ENCODE data around the gene ACSL3. TPM values are rescaled to one million over a fixed set of nuclear protein-coding genes. Genes with fewer than 3 reads are reported as not detected.

Gene ACSL3
- polyA plus RNA-seq, 1 donor from 2014 or later: 119 TPM

DNA sequence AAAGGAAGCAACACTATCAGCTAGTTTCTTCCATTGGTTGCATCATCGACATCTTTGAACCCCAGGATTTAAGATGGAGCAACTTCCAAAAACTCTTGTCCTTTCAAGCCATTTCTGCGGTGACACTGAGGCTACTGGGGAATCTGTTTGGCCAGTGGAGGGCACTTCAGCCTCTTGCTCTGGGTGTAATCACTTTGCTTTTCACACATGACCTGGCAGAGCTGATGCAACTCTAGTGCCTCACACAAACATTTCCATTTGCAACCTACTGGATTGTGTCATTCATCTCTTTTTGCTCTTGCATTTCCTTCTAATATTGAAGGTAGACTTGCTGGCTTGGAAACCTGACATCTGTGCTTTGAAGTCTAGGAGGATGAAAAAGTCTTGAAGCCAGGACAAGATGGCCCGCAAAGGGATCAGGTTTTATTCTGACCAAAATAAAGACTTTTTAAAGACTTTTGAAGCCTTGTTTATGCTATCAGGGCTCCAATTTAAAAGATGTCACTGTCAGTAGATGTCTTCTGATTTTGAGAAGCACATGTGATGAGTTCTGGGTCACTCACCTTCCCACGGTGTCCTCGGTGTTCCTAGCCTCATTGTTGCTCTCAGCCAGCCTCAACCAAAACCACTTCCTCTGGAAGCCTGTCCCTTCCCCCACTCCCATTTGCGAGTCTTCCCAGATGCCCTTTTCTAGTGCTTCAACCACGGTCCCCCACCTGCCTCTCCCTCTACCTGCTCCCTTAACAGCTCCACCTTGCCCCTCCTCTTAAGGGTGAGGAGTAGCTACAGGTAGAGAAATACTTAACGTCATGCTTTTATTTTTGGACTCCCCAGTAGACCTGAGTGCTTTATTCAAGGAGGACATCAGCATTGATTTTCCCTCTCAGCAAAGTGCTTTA, 121.4 kb downstream of the ACSL3 start:
- H3K9me3 ChIP-seq (ENCODE audit: low read length): no peaks in the 10 kb centered on the region
- no peak overlapping the region for H2AFZ ChIP-seq (ENCODE audit: low read depth, low read length)
- H3K9me2 ChIP-seq (ENCODE audit: insufficient read depth, low read length): no peaks in the 10 kb centered on the region
- H3K9ac ChIP-seq (ENCODE audit: low read length): no peak overlapping the region
- H3K36me3 ChIP-seq (ENCODE audit: insufficient read depth, low read length): no peaks in the 10 kb centered on the region
- H3K27ac ChIP-seq (ENCODE audit: low read length): no peak overlapping the region
- no peaks in the 10 kb centered on the region for H3F3A ChIP-seq (ENCODE audit: insufficient read depth, low read length, poor library complexity, severe bottlenecking)
- H3K27me3 ChIP-seq (ENCODE audit: insufficient read depth, low read depth, low read length): no peaks in the 10 kb centered on the region
- H3K79me2 ChIP-seq (replicated peaks; ENCODE audit: insufficient read depth, low read length): no peaks in the 10 kb centered on the region
- no peak overlapping the region for H3K4me3 ChIP-seq (ENCODE audit: low read length)
- H3K4me2 ChIP-seq (ENCODE audit: low read length): no peak overlapping the region
- H4K20me1 ChIP-seq (ENCODE audit: insufficient read depth): no peaks in the 10 kb centered on the region
- TF ChIP-seq, protein P1, sequence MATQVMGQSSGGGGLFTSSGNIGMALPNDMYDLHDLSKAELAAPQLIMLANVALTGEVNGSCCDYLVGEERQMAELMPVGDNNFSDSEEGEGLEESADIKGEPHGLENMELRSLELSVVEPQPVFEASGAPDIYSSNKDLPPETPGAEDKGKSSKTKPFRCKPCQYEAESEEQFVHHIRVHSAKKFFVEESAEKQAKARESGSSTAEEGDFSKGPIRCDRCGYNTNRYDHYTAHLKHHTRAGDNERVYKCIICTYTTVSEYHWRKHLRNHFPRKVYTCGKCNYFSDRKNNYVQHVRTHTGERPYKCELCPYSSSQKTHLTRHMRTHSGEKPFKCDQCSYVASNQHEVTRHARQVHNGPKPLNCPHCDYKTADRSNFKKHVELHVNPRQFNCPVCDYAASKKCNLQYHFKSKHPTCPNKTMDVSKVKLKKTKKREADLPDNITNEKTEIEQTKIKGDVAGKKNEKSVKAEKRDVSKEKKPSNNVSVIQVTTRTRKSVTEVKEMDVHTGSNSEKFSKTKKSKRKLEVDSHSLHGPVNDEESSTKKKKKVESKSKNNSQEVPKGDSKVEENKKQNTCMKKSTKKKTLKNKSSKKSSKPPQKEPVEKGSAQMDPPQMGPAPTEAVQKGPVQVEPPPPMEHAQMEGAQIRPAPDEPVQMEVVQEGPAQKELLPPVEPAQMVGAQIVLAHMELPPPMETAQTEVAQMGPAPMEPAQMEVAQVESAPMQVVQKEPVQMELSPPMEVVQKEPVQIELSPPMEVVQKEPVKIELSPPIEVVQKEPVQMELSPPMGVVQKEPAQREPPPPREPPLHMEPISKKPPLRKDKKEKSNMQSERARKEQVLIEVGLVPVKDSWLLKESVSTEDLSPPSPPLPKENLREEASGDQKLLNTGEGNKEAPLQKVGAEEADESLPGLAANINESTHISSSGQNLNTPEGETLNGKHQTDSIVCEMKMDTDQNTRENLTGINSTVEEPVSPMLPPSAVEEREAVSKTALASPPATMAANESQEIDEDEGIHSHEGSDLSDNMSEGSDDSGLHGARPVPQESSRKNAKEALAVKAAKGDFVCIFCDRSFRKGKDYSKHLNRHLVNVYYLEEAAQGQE (IDR thresholded peaks at IDR 0.05; ENCODE audit: borderline replicate concordance): no peak
- TF ChIP-seq RAD21 (conservative IDR thresholded peaks at IDR 0.05) (peak; percentile 58), SMC3 (conservative IDR thresholded peaks at IDR 0.05; ENCODE audit: poor library complexity) (peak; percentile 48)

DNA sequence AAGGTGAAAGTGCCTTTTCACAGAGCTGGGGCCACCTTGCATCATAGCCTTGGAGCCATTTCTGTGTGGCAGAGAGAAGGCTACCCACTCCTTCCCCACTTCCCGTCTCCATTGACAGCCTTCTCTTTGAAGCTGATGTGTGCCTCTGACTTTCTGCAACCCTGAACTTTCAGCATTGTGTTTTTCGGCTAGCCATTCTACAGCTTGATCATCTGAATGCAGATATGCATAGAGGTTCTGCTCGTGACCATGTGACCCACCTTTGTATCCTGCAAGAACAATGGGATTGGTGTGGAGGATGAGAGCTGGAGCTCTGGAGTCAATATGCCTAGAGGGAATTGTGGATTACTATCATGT, 122.1 kb downstream of the ACSL3 start:
- Histone ChIP-seq H3K27me3 (ENCODE audit: insufficient read depth, low read depth, low read length) (no peaks in the 10 kb centered on the region), H3K4me3 (ENCODE audit: low read length) (no peak overlapping the region), H3F3A (ENCODE audit: insufficient read depth, low read length, poor library complexity, severe bottlenecking) (no peaks in the 10 kb centered on the region), H2AFZ (ENCODE audit: low read depth, low read length) (no peak overlapping the region), H3K79me2 (replicated peaks; ENCODE audit: insufficient read depth, low read length) (no peaks in the 10 kb centered on the region), H3K27ac (ENCODE audit: low read length) (no peak overlapping the region), H3K9ac (ENCODE audit: low read length) (no peak overlapping the region), H3K36me3 (ENCODE audit: insufficient read depth, low read length) (no peaks in the 10 kb centered on the region), H3K4me2 (ENCODE audit: low read length) (no peak overlapping the region), H3K9me3 (ENCODE audit: low read length) (no peaks in the 10 kb centered on the region), H3K9me2 (ENCODE audit: insufficient read depth, low read length) (no peaks in the 10 kb centered on the region), H4K20me1 (ENCODE audit: insufficient read depth) (no peaks in the 10 kb centered on the region)
- no peak for TF ChIP-seq TAF1 (IDR thresholded peaks at IDR 0.05; ENCODE audit: low read depth)
- TF ChIP-seq, protein P1 (IDR thresholded peaks at IDR 0.05; ENCODE audit: borderline replicate concordance): no peak
- no peak for TF ChIP-seq EP300 (conservative IDR thresholded peaks at IDR 0.05; ENCODE audit: poor library complexity, severe bottlenecking)
- TF ChIP-seq RAD21 (conservative IDR thresholded peaks at IDR 0.05): no peak
- no peak for TF ChIP-seq SMC3 (conservative IDR thresholded peaks at IDR 0.05; ENCODE audit: poor library complexity)
- TF ChIP-seq MXI1 (conservative IDR thresholded peaks at IDR 0.05; ENCODE audit: poor library complexity, severe bottlenecking): no peak
- no peak for TF ChIP-seq POLR2AphosphoS5 (IDR thresholded peaks at IDR 0.05)
- no peak for TF ChIP-seq EZH2 (IDR thresholded peaks at IDR 0.05; ENCODE audit: borderline replicate concordance, insufficient read depth, low read length, poor library complexity, severe bottlenecking)
- TF ChIP-seq, protein P2, sequence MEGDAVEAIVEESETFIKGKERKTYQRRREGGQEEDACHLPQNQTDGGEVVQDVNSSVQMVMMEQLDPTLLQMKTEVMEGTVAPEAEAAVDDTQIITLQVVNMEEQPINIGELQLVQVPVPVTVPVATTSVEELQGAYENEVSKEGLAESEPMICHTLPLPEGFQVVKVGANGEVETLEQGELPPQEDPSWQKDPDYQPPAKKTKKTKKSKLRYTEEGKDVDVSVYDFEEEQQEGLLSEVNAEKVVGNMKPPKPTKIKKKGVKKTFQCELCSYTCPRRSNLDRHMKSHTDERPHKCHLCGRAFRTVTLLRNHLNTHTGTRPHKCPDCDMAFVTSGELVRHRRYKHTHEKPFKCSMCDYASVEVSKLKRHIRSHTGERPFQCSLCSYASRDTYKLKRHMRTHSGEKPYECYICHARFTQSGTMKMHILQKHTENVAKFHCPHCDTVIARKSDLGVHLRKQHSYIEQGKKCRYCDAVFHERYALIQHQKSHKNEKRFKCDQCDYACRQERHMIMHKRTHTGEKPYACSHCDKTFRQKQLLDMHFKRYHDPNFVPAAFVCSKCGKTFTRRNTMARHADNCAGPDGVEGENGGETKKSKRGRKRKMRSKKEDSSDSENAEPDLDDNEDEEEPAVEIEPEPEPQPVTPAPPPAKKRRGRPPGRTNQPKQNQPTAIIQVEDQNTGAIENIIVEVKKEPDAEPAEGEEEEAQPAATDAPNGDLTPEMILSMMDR (IDR thresholded peaks at IDR 0.05; ENCODE audit: poor library complexity, severe bottlenecking): no peak

All from neural cell (in vitro differentiated cells).